GM12865 (cell line): ENCODE results near the gene NIPAL4.

Experiments used
- DNase-seq: peaks from one replicate; pipeline ENCODE4 v3.0.0; 2010; ENCODE audit warnings: low read depth
- H3K4me3 ChIP-seq: 2 replicates; pipeline ENCODE4 v1.5.1; 2011; ENCODE audit warnings: mild to moderate bottlenecking, low read depth, low read length, control low read depth
- CTCF ChIP-seq: IDR thresholded peaks from 2 replicates; pipeline ENCODE4 v1.5.1; 2011; ENCODE audit warnings: low read length, control low read depth, low read depth, inconsistent platforms; ENCODE audit not compliant: insufficient read depth; ENCODE audit errors: missing control alignments

NIPAL4 gene

GRCh38 chr5:157494178-157494832 is 34.3 kb downstream of the NIPAL4 start:
- H3K4me3 ChIP-seq, result no peak overlapping the region
- TF ChIP-seq CTCF, result no peak
- DNase-seq, result no peak

DNA sequence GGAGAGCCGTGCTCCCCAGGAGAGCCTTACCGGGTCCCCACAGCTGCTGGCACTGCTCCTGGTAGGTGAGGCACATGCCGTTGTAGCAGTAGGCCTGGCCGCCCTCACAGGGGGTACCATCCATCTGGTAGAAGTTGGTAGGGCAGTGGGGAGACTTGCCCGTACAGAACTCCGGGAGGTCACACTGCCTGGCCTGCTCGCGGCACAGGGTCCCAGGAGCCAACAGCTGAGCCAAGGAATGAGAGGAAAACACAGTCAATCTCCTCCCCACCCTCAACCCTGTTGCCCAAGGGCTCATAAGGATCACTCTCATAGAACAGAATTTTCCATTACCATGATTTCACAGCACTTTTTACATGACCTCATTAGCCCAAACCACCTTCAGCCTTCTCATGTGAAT is 36.9 kb downstream of the NIPAL4 start:
- no peak for TF ChIP-seq CTCF
- DNase-seq, result no peak
- H3K4me3 ChIP-seq, result no peak overlapping the region

DNA sequence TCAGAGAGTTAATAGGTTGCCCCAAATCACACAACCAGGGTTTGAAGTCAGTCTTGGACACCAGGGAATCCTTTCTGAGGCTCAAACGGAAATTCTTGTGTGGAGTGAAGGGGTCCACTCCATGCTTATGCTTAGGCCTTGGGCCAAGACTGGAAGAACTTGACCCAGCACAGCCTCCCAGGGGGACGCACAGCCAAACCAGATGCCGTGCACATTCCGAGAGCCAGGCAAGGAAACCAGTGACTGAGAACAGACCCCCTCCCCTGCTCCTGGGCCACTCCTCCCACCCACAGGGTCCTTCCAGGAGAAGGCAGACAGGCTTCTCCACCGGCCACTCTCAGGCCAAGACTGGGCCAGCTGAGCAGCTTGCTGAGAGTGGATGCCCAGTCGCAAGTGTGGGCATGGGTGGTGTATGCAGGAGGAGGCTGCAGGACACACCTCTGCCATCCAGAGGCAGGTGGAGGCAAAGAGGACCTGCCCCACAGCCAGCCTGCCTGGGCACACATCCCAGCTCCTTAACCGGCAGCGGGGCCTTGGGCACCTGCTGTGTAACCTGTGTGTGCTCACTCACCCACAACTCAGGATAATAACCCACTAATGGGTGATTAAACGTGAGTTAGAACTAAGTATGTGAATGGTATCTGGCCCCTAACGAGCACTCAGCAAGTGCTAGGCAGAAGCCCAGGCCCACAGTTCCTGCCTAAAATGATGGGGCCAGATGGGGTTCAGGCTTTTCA is 38.0 kb downstream of the NIPAL4 start:
- no peak for TF ChIP-seq CTCF
- no peak for DNase-seq

GRCh38 chr5:157502143-157502647 is 42.2 kb downstream of the NIPAL4 start:
- no peak for TF ChIP-seq CTCF
- DNase-seq, result peak; percentile 92
- H3K4me3 ChIP-seq, result peak overlapping the region; percentile 7; the same call in 1 of the 2 replicates

More for the DNA sequence above, 38.0 kb downstream of the NIPAL4 start:
- H3K4me3 ChIP-seq, result no peak overlapping the region

GRCh38 chr5:157504053-157504452 is 44.0 kb downstream of the NIPAL4 start:
- no peak for DNase-seq
- no peak overlapping the region for H3K4me3 ChIP-seq
- no peak for TF ChIP-seq CTCF

DNA sequence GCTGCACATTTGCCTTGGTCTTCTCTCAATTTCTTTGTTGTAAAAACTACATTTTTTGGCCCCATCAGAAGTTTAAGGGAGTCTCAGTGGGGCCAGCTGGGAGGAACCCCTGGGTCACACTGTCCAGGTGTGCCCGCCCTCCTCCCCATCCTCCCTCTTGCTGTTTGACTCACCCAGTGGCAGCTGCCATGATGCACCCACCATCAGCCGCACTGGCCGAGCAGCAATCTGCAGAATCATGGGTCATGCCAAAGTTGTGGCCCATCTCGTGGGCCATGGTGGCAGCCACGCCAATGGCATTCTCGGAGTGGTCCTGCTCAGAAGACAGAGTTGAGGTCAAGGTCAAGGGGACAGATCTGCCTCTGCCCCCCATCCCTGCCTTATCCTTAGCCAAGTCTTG is 45.5 kb downstream of the NIPAL4 start:
- no peak for DNase-seq
- no peak overlapping the region for H3K4me3 ChIP-seq
- TF ChIP-seq CTCF, result no peak
